Measurements from ENCODE around the gene SLC38A10.

GRCh38 chr17:81232616-81233241 is 62.4 kb downstream of the SLC38A10 start:
- TF ChIP-seq CTCF (IDR thresholded peaks at IDR 0.05), result no peak
- no peak for TF ChIP-seq POLR2A (IDR thresholded peaks at IDR 0.05)
